Measurements from ENCODE around the gene STON1.
"Not testable (repeated sequence)": the region's sequence is repeated elsewhere in the genome, so short reads cannot be mapped to it uniquely, and the experiment has no call there.

The STON1 gene

DNA sequence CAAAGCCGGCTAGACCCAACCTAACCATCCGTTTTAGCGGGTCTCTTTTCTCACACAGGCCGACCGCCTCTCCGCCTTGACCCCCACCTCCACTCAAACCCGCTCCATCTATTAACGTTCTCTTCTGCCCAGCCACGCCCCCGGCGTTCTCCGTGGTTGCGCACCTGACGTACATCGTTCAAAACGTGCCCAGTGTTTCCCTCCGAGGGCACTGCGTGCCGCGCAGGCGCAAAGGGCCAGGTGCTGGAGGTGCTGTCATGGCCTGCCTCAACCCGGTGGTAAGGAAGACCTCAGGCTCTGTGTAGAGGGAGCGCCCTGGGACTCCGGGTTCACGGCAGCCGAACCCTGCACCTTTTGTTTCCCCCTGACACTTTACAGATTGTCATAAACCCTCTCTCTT is 87.7 kb downstream of the STON1 start, which contains the start of gene GTF2A1L:
TSS of gene GTF2A1L (plus strand) at position 239 of the 400 bp plus-strand sequence. CDS start at position 258, 19 bp downstream.
- no peak for DNase-seq (ENCODE audit: low spot score)

- DNase-seq (ENCODE audit: low spot score): no peak
Observed at GRCh38 chr2:48619526-48619925, 89.6 kb downstream of the STON1 start.

GRCh38 chr2:48620604-48621003 is 90.7 kb downstream of the STON1 start:
- no peak for DNase-seq (ENCODE audit: low spot score)

- not testable (repeated sequence) for DNase-seq (ENCODE audit: low spot score)
Observed at GRCh38 chr2:48622691-48623090, 92.7 kb downstream of the STON1 start.

DNA sequence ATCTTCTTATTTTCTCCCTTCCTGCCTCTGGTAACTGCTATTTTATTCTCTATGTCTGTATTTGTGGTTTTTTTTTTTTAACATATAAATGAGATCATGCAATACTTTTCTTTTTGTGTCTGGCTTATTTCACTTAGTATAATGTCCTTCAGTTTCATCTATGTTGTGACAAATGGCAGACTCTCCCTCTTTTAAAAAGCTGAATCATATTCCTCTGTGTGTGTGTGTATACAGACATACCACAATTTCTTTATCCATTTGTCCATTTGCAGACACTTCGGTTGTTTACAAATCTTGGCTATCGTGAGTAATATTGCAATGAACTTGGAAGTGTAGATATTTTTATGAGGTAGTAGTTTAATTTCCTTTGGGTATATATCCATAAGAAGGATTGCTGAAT is 94.7 kb downstream of the STON1 start:
- DNase-seq (ENCODE audit: low spot score): no peak

DNA sequence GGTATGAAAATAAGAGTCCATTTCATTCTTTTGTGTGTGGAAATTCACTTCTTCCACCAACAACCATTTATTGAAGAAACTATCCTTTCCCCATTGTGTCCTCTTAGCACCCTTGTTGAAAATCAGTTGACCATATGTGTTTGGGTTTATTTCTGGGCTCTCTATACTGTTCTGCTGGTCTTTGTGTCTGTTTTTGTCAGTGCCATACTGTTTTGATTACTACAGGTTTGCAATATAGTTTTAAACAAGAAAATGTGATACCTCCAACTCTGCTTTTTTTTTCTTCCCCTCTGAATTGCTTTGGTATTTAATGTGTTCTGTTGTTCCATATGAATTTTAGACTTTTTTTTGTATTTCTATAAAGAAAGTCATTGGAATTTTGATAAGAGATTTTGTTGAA is 96.1 kb downstream of the STON1 start:
- no peak for DNase-seq (ENCODE audit: low spot score)

- DNase-seq (ENCODE audit: low spot score): no peak
Observed at GRCh38 chr2:48633143-48633542, 103.2 kb downstream of the STON1 start.

DNA sequence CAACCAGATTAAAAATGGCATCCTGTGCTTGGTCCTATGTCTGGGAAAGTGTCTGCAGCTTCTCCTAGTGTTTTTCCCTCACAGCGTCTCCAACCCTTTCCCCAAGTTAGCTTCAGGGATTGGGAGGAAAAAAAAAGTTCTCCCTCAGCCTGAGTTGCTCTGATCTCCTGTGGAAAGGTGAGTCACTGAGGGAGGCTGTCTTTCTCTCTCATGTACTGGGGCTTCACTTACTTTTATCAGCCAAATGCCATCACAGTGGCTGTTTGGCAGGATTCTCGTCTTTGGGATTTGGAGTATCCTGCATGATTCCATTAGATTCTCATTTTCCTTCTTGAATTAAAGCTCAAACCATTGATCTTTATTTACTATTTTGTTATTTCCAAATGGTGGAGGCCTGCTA is 105.8 kb downstream of the STON1 start:
- no peak for DNase-seq (ENCODE audit: low spot score)

GRCh38 chr2:48638261-48638660 is 108.3 kb downstream of the STON1 start:
- no peak for DNase-seq (ENCODE audit: low spot score)

All from germinal center (tissue), 1 donor.